Measurements from ENCODE around the gene B3GNT9.
A peak's percentile ranks its signal among the peaks of the same experiment; 100 is the strongest.

B3GNT9 gene

DNA sequence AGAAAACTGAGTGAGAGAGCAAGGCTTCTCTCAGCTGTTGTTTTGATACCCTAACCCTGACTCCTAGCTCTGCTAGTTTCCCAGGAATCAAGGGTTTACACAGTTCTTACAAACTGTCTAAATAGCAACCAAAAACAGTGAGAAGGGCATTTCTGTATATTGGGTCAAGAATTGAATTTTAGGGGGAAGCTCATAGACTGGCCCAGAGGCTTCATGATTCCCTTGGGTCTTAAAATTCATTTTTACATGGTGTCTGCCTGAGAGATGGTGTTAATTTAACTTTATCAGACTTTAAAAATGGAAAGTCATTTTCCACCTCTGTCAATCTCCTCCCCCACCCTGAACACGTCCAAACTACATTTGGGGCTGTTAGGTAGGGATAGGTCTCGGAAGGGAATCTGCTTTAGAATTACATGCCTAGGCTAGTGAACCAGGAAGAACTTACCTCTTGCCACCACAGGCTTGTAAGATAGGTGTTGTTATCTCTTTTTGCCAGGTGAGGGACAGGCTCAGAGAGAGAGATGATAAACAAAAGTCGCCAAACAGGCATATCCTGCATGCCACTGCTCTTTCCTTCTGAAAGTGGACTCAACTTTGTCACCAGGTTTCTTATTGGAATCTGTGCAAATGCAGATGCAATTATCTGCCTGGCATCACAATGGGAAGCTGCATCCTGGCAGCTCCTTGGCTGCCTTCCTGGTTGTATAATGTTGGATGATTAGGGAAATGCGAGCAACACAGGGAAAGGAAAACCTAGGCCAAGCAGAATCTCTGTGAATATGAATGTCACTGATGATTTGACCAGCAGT is 38.0 kb downstream of the B3GNT9 start:
- DNase-seq (ENCODE audit: low read depth), result no peak

DNA sequence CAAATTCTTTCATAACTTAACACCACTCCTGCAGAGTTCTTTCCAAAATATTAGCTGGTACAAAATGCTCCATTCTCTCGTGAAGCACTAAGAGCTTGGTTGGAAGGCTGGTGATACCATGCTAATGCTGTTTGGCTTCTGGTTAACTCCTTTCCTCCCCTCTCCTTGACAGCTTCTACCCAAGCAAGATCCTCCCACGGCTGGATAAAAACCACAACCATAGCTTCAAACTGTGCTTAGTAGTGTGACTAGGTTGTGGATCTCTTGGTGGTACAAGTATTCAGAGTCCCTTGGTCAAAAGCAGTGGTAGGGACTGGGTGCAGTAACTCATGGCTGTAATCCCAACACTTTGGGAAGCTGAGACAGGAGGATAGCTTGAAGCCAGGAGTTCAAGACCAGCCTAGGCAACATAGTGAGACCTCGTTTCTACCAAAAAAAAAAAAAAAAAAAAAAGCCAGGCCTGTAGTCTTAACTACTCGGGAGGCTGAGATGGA is 38.8 kb downstream of the B3GNT9 start:
- DNase-seq (ENCODE audit: low read depth), result no peak

DNA sequence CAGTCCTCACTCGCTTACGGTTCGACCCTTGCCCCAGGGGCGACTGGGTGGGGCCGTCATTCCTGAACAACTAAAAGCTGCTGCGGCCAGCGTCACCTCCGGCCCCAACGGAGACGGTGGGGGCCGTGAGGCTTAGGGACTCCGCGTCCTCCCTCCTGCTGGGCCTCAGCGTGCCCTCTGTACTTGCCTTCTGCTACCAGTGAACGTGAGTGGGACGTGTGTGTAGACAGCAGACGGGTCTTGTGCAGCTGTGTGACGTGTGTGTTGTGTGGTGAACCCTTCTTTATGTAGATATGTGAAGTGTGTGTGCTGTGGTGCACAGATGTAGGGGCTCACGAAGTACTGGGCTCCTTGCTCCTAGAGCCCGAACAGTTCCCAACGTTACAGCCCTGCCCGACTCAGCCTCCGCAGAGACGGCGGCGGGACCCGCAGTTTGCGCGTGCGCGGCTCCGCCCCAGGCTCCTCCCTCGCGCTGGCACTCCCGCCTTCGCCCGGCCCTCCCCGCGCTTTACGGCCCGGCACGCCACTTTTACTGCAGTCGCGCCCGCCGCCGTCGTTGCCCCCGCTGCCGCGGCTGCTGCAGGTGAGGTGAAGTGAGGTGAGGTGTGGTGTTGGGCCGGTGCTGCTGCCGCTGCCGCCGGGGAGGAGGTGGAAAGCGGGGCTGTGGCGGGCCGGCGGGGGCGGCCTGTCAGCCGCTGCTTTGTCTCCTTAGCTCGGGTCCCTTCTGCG is 41.2 kb downstream of the B3GNT9 start, which contains the start of gene PHAF1:
Gene PHAF1 (plus strand): TSS at position 535 of the 729 bp plus-strand sequence. CDS start 235 bp downstream, outside the sequence.
- DNase-seq (ENCODE audit: low read depth), result peak; percentile 88

DNA sequence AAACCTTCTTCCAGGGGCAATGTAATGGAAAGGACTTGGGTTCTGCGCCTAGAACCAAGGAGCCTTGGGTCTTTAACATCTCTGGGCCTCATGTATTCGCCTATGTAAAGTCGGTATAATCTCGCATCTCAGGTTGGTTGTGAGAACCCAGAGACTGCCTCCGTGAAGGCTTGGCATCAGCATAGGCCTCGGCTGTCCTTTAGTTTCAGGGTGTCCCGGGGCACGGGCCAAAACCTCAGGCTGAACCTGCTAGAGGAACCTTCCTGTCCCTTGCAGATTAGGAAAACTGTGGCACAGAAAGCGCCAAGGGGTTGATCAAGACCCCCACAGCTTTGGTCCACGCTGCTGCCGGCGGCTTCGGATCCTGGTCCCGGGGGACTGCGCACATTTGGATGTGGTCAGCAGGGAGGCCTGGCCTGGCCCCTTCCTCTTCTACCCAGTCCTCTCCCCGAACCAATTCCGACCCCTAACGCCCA is 41.8 kb downstream of the B3GNT9 start:
- DNase-seq (ENCODE audit: low read depth), result no peak

DNA sequence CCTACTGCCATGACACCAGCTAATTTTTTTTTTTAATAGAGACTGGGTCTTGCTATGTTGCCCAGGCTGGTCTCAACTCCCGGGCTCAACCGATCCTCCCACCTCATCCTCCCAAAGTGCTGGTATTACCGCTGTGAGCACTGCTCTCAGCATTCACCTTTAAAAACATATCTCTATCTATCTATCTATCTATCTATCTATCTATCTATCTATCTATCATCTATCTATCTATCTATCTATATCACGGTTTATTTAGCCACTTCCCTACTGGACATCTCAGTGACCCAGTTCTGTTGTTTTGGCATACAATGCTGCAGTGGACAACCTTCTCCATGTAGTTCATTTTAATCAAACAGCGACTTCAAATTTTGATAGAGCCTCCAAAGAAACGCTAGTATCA is 42.3 kb downstream of the B3GNT9 start:
- no peak for DNase-seq (ENCODE audit: low read depth)

DNA sequence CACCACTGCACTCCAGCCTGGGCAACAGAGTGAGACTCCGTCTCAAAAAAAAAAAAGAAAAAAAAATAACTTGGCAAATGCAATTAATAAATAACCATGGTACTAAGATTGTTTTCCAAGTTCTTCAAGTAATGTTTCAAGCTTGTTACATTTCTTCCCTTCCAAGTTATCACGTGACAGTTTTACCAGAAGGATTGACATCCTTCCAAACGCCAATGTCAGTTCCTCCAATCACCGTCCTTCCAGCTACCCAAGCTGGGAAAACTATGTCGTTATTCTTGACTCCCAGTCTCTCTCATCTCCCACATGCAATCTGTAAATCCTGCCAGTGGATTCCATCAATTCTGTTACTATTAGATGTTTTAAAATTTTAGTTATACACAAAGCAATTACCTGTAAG is 44.9 kb downstream of the B3GNT9 start:
- no peak for DNase-seq (ENCODE audit: low read depth)

DNA sequence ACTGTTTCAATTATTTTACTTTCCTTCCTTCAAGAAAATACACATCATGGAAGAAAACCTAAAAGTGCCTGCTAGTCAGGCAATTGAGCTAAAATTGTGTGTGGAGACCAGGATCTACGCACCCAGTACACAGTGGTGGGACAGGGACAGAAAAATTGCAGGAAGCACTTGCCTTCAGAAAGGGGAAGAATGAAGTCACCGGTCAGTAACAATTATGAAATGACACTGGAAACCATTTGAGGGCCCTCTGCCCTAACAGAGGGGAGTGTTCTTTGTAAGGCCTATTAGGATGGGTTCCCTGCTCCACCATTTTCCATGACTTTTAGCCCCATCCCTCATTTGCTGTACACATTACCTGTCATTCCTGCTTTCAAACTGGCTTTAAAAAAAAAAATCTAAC is 45.6 kb downstream of the B3GNT9 start:
- DNase-seq (ENCODE audit: low read depth), result no peak

DNA sequence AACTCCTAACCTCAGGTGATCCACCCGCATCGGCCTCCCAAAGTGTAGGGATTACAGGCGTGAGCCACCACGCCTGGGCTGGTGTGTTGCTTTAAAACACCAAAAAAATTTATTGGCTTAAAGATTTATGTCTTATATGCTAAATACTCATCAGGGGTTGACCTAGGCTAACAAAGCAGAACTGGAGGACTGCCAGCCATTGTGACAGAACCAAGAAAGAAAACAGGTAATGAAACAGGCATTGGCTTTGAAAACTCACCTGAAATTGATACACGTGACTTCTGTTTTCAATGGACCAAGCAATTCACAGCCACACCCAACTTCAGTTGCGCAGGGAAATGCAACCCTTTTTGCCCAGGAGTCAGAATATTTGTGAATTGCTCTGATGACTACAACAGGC is 46.0 kb downstream of the B3GNT9 start:
- DNase-seq (ENCODE audit: low read depth), result no peak

DNA sequence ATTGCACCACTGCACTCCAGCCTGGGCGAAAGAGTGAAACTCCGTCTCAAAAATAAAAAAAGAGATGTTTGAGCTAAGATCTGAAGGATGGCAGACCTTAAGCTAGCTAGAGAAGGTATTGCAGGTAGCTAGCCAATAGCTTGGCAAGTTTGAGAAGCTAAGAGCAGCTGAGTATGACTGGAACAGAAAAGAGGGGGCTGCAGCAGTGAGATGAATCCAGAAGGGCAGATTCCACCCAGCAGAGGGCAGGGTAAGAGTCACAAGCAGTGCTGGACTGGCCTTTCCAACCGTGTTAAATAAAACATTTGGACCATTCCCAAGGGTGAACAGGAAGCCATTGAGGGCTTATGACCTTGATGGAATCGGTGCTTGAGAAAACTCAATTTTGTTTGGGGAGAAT is 46.7 kb downstream of the B3GNT9 start:
- DNase-seq (ENCODE audit: low read depth), result peak; percentile 48

DNA sequence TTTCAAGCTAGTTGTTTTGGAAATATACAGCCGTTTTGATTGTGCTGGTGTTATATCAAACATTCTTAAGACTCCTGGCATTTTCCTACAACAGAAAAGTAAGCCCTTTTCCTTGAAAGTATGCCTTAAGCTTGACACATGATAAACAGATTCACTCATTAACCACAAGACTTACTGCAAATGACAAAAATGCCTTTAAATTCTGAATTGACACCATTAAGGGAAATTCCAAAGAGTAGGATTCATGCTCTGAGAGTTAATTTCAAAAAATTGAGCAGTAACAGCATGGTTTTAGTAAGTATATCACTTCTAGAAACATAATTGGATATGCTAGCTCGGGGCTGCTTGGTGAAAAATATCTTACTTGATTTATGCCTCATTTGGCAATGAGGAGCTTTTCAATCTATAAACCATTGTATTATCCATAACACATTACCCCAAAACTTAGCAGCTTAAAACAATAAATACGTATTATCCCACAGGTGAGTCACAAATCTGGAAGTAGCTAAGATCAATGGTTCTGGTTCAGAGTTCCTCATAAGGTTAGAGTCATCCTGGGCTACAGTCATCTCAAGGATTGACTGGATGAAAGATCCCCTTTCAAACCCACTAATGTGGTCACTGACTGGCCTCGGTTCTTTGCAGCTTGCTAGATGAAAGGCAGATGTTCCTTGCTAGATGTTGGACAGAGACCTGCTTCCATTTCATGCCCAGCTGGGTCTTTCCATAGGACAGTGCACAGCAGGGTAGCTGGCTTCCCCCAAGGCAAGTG is 49.3 kb downstream of the B3GNT9 start:
- DNase-seq (ENCODE audit: low read depth), result peak; percentile 51

DNA sequence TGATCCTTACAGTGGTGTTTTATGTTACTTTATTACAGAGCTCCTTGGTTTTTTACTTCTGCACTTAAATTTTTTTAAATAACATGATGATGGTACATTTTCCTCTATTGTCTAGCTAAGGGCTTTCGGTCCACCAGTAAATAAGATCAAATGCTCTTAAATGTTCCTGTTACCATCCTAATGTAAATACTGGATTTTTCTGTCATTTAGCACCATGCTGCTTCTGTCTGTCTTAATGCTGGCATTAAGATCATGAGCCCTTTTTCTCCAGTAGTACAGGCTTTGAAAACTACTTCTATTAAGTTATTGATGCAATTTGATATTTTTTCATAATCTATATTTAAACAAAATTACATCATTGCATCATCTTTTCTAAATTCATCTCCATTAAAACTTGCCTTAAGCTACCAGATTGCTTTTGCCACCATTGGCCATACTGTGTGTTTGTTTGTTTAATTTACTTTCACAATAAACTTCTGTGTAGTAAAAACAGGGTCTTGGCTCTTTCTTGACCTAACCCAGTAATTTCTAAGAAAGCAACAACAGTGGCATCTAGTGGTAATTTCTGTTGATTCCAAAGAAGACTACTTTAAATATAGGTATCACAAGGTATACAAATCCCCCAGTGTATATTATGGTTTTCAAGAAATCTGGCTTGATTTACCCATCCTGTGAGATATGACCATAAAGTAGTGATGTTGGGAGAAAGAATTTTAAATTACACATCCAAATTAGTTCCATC is 50.1 kb downstream of the B3GNT9 start:
- DNase-seq (ENCODE audit: low read depth), result peak; percentile 38

DNA sequence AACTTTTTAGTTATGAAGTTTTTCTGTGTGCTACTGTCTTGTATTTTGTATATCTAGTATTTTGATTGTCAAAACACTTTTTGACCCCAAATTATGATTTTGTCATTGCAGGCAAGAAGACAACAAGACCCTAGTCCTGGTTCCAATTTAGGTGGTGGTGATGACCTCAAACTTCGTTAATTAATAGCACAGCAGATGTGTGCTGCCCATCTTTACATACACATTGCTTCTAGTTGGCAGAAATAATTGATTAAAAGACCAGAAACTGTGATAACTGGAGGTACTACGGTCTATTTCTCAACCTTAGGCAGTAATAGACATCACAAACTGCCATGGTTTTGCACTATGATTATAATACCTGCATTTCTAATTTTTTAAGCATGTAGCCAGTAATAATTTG is 52.2 kb downstream of the B3GNT9 start:
- no peak for DNase-seq (ENCODE audit: low read depth)
